HEK293 (cell line): Measurements from ENCODE around the gene ASTN2.

ENCODE experiments used
- CTCF ChIA-PET: fragments of 350-600 bp; formaldehyde crosslinking; extraction: SDS; loops from one replicate; lab custom pipeline; 2021; ENCODE audit warnings: antibody characterized with exemption; lab: Yijun Ruan, JAX
- POLR2A ChIA-PET: fragments of 300-600 bp; formaldehyde crosslinking; extraction: SDS; loops from one replicate; lab custom pipeline; 2020; ENCODE audit warnings: antibody characterized with exemption, inconsistent platforms; lab: Yijun Ruan, JAX
- H3K27ac ChIP-seq: fragments of 200-500 bp; sonication (Bioruptor generic); 2 replicates; pipeline ENCODE4 v1.5.1; 2014; ENCODE audit warnings: low read depth, low read length, control low read depth, inconsistent platforms; ENCODE audit errors: extremely low read depth
- H3K36me3 ChIP-seq, 2 experiments: fragments of 200-500 bp in 1 of 2; sonication (Bioruptor generic) in 1 of 2; 1 replicate in 1 of 2; 2 replicates in 1 of 2; pipeline ENCODE4 v1.5.1; 2014 to 2017; ENCODE audit warnings: inconsistent platforms in 2 of 2, low read length in 2 of 2; ENCODE audit not compliant: control insufficient read depth in 2 of 2, insufficient read depth in 1 of 2
- H3K4me1 ChIP-seq: fragments of 200-500 bp; sonication (Bioruptor generic); 2 replicates; pipeline ENCODE4 v1.5.1; 2014; ENCODE audit warnings: mild to moderate bottlenecking, low read length, inconsistent platforms; ENCODE audit not compliant: control insufficient read depth, insufficient read depth
- H3K4me3 ChIP-seq: 2 replicates; pipeline ENCODE4 v1.5.1; 2011; ENCODE audit warnings: low read depth, mild to moderate bottlenecking, control low read depth, low read length, moderate library complexity
- H3K9me3 ChIP-seq: fragments of 200-500 bp; sonication (Bioruptor generic); 2 replicates; pipeline ENCODE4 v1.5.1; 2014; ENCODE audit warnings: low read depth, low read length, inconsistent platforms; ENCODE audit not compliant: control insufficient read depth, insufficient read depth
- CTCF ChIP-seq: fragments of 450-650 bp; formaldehyde crosslinking; IDR thresholded peaks from 2 replicates; pipeline ENCODE4 v1.5.1; 2016; ENCODE audit warnings: missing biosample characterization, missing genetic modification characterization
- PATZ1 ChIP-seq: fragments of 450-650 bp; formaldehyde crosslinking; IDR thresholded peaks from 2 replicates; pipeline ENCODE4 v1.5.1; 2016; ENCODE audit warnings: missing biosample characterization, missing genetic modification characterization
- ZBTB11 ChIP-seq: fragments of 450-650 bp; formaldehyde crosslinking; conservative IDR thresholded peaks from 2 replicates; pipeline ENCODE4 v1.5.1; 2016; ENCODE audit warnings: low read depth, missing biosample characterization, missing genetic modification characterization
- ZBTB49 ChIP-seq: fragments of 450-650 bp; formaldehyde crosslinking; IDR thresholded peaks from 2 replicates; pipeline ENCODE4 v1.5.1; 2016; ENCODE audit warnings: missing biosample characterization, missing genetic modification characterization, low read depth
- ZBTB6 ChIP-seq: fragments of 450-650 bp; formaldehyde crosslinking; IDR thresholded peaks from 2 replicates; pipeline ENCODE4 v1.5.1; 2017; ENCODE audit warnings: missing biosample characterization, missing genetic modification characterization
- ZFP3 ChIP-seq: fragments of 450-650 bp; formaldehyde crosslinking; IDR thresholded peaks from 2 replicates; pipeline ENCODE4 v1.5.1; 2016; ENCODE audit warnings: low read depth, missing biosample characterization, missing genetic modification characterization
- ZNF16 ChIP-seq: fragments of 450-650 bp; formaldehyde crosslinking; IDR thresholded peaks from 2 replicates; pipeline ENCODE4 v1.5.1; 2016; ENCODE audit warnings: low read depth, missing biosample characterization, missing genetic modification characterization
- ZNF19 ChIP-seq: fragments of 450-650 bp; formaldehyde crosslinking; IDR thresholded peaks from 2 replicates; pipeline ENCODE4; 2016; ENCODE audit warnings: missing biosample characterization, missing genetic modification characterization, low read depth
- ZNF223 ChIP-seq: fragments of 450-650 bp; formaldehyde crosslinking; IDR thresholded peaks from 2 replicates; pipeline ENCODE4 v1.5.1; 2016; ENCODE audit warnings: missing biosample characterization, missing genetic modification characterization
- ZNF394 ChIP-seq: fragments of 450-650 bp; formaldehyde crosslinking; IDR thresholded peaks from 2 replicates; pipeline ENCODE4 v1.5.1; 2016; ENCODE audit warnings: missing biosample characterization, missing genetic modification characterization, mild to moderate bottlenecking, moderate library complexity, borderline replicate concordance
- ZNF398 ChIP-seq: fragments of 450-650 bp; formaldehyde crosslinking; IDR thresholded peaks from 2 replicates; pipeline ENCODE4 v1.5.1; 2017; ENCODE audit warnings: missing biosample characterization, missing genetic modification characterization
- ZNF645 ChIP-seq: fragments of 450-650 bp; formaldehyde crosslinking; IDR thresholded peaks from 2 replicates; pipeline ENCODE4; 2016; ENCODE audit warnings: missing biosample characterization, missing genetic modification characterization
- ZNF792 ChIP-seq: fragments of 450-650 bp; formaldehyde crosslinking; IDR thresholded peaks from 2 replicates; pipeline ENCODE4 v1.5.1; 2016; ENCODE audit warnings: missing biosample characterization, missing genetic modification characterization
- ZSCAN30 ChIP-seq: fragments of 450-650 bp; IDR thresholded peaks from 2 replicates; pipeline ENCODE4 v1.5.1; 2018; ENCODE audit warnings: missing biosample characterization, mild to moderate bottlenecking, missing genetic modification characterization, moderate library complexity
- ZXDB ChIP-seq: fragments of 450-650 bp; formaldehyde crosslinking; IDR thresholded peaks from 2 replicates; pipeline ENCODE4 v1.5.1; 2016; ENCODE audit warnings: missing biosample characterization, missing genetic modification characterization

Gene ASTN2

GRCh38 chr9:116873491-116873890, 541.4 kb downstream of the ASTN2 start (continued):
- TF ChIP-seq PATZ1 (tag by site-specific recombination) = no peak

- POLR2A ChIA-PET = no interaction called here
- Histone ChIP-seq H3K4me1 (no peaks in the 10 kb centered on the region), H3K9me3 (no peaks in the 10 kb centered on the region), H3K27ac (no peak overlapping the region), H3K36me3 (no peaks in the 10 kb centered on the region), H3K4me3 (no peak overlapping the region)
- TF ChIP-seq ZBTB11 (tag by site-specific recombination) (no peak), ZNF398 (tag by site-specific recombination) (no peak), CTCF (tag by site-specific recombination) (no peak), ZBTB49 (tag by site-specific recombination) (no peak), ZNF16 (tag by site-specific recombination) (no peak), ZNF792 (tag by site-specific recombination) (no peak), ZSCAN30 (tag by site-specific recombination) (no peak), ZFP3 (tag by site-specific recombination) (no peak), ZNF19 (no peak), ZNF394 (no peak), ZNF223 (no peak), ZXDB (no peak), ZBTB6 (tag by site-specific recombination) (no peak), ZNF645 (tag by site-specific recombination) (no peak)
- CTCF ChIA-PET = interaction anchor here (0.6 to 1.0 kb wide), 2 partner anchors 10 to 133 kb away, joined by 4 to 5 read pairs; no protein-coding TSS in a partner anchor
Observed at GRCh38 chr9:116870566-116870965, 544.3 kb downstream of the ASTN2 start.
